GM20000 (cell line): ENCODE data around the gene PAPOLB.
"Not testable (repeated sequence)": the region's sequence is repeated elsewhere in the genome, so short reads cannot be mapped to it uniquely, and the experiment has no call there.

ENCODE experiments used
- DNase-seq: peaks from one replicate; pipeline ENCODE4 v3.0.0; 2012; ENCODE audit warnings: low spot score
- CTCF ChIP-seq: IDR thresholded peaks from 2 replicates; pipeline ENCODE4 v1.5.1; 2012; ENCODE audit warnings: mild to moderate bottlenecking, control low read depth; ENCODE audit errors: extremely low read depth, missing control alignments

The PAPOLB gene

DNA sequence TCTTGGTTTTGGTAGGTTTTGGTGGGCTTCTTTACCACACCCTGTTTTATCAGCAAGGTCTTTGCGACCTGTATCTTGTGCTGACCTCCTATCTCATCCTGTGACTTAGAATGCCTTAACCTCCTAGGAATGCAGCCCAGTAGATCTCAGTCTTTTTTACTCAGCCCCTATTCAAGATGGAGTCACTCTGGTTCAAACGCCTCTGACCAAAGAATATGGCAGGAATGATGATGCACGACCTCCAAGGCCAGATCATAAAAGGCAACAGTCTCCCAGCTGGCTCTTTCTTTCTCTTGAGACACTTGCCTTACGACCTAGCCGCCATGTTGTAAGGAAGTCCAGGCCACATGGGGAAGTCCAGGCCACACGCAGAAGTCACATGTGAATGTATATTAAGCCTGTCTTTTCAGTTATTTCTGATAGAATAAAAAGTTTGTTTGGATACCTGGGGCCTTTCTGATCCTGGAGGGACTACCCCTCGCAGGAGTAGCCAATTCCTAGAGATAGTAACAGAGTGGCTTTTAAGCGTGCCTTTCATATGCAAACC, 32.2 kb upstream of the PAPOLB start:
- no peak for DNase-seq
- no peak for TF ChIP-seq CTCF

DNA sequence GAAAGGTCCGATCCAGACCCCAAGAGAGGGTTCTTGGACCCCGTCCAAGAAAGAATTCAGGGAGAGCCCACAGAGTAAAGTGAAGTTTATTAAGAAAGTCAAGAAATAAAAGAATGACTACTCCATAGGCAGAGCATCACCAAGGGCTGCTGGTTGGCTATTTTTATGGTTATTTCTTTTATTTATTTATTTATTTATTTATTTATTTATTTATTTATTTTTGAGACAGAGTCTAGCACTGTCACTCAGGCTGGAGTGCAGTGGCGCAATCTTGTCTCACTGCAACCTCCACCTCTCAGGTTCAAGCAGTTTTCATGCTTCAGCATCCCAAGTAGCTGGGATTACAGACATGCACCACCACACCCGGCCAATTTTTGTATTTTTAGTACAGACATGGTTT, 31.4 kb upstream of the PAPOLB start:
- not testable (repeated sequence) for DNase-seq

DNA sequence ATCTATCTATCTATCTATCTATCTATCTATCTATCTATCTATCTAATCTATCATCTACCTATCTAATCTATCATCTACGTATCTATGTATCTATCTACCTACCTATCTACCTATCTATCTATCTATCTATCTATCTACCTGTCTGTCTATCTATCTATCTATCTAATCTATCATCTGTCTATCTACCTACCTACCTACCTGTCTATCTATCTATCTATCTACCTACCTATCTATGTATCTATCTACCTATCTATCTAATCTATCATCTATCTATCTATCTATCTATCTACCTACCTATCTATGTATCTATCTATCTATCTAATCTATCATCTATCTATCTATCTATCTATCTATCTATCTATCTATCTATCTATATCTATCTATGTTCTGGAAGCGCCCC, 29.7 kb upstream of the PAPOLB start:
- not testable (repeated sequence) for DNase-seq

- TF ChIP-seq CTCF = no peak
- no peak for DNase-seq
Observed at GRCh38 chr7:4889682-4890081, 27.9 kb upstream of the PAPOLB start.

- no peak for TF ChIP-seq CTCF
- no peak for DNase-seq
Observed at GRCh38 chr7:4888161-4888560, 26.3 kb upstream of the PAPOLB start.

DNA sequence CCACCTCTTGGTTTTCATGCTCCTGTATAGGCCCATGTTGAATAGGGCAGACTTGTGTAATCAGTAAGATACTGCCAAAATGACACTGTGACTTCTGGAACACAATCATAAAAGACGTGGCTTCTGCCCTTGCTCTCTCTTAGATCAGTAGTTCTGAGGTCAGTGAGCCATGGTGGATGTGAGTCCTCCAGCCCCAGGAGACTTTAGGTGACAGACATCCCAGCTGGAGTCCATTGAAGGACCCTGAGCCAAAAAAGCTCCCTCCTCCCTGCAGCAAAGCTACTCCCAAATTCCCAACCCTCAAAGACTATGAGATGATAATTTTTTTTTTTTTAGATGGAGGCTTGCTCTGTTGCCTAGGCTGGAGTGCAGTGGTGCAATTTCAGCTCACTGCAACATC, 24.8 kb upstream of the PAPOLB start:
- no peak for DNase-seq
- TF ChIP-seq CTCF = no peak

DNA sequence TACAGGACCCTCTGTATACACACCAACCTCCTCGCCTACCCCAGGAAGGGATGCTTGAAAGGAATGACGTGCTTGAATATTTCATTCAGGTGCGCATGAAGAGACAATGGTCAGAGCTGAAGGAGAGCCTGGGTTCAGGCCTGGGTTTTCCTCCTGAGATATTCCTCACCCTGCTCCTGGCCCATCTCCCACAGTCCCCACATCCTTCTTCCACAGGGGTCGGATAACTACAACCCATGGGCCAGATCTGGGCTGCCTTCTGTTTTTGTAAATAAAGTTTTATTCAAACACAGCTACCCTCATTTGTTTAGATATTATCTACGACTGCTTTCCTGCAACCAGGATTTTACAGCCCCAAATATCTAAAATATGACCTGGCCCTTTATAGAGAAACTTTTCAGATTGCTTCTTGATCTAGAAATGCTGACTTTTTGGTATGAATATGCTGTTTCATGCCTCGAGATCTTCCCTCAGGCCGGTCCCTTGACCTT, 23.5 kb upstream of the PAPOLB start:
- DNase-seq = no peak
- TF ChIP-seq CTCF = no peak

GRCh38 chr7:4884164-4884563, 22.3 kb upstream of the PAPOLB start:
- DNase-seq = no peak
- no peak for TF ChIP-seq CTCF
